ENCODE measurements around the gene RANBP10. TPM values are rescaled to one million over a fixed set of nuclear protein-coding genes. Genes with fewer than 3 reads are reported as not detected.
"Not testable (repeated sequence)": the region's sequence is repeated elsewhere in the genome, so short reads cannot be mapped to it uniquely, and the experiment has no call there.

Gene RANBP10
- total RNA-seq, 2 donors from 2014 or later: 7.8 to 8.9 TPM

GRCh38 chr16:67842509-67843342 lies 36.4 kb upstream of the RANBP10 start:
- Histone ChIP-seq H3K27me3 (no peaks in the 10 kb centered on the region), H3K4me1 (peaks cover 0 to 48% of the 10 kb centered on the region in 2 donors), H3K27ac (peak overlapping the region; percentile 99 to 100), H3K4me3 (peak overlapping the region; percentile 77 to 99), H3K36me3 (no peaks in the 10 kb centered on the region), H3K9me3 (no peaks in the 10 kb centered on the region)
- DNase-seq (ENCODE audit: low spot score): no peak
- TF ChIP-seq, protein P1, sequence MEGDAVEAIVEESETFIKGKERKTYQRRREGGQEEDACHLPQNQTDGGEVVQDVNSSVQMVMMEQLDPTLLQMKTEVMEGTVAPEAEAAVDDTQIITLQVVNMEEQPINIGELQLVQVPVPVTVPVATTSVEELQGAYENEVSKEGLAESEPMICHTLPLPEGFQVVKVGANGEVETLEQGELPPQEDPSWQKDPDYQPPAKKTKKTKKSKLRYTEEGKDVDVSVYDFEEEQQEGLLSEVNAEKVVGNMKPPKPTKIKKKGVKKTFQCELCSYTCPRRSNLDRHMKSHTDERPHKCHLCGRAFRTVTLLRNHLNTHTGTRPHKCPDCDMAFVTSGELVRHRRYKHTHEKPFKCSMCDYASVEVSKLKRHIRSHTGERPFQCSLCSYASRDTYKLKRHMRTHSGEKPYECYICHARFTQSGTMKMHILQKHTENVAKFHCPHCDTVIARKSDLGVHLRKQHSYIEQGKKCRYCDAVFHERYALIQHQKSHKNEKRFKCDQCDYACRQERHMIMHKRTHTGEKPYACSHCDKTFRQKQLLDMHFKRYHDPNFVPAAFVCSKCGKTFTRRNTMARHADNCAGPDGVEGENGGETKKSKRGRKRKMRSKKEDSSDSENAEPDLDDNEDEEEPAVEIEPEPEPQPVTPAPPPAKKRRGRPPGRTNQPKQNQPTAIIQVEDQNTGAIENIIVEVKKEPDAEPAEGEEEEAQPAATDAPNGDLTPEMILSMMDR (IDR thresholded peaks at IDR 0.05): peak in 1 of 2 donors; percentile 48

GRCh38 chr16:67841816-67842508 lies 35.6 kb upstream of the RANBP10 start, which contains the start of gene THAP11:
Gene THAP11 (plus strand): TSS chr16:67842320. CDS start chr16:67842555, 235 bp downstream.
- TF ChIP-seq, protein P1 (IDR thresholded peaks at IDR 0.05): peak; percentile 80 to 94
- peaks cover 0 to 43% of the 10 kb centered on the region in 2 donors for H3K4me1 ChIP-seq
- H3K4me3 ChIP-seq: peak within 1 kb of the TSS; percentile 77 to 99
- no peaks in the 10 kb centered on the region for H3K9me3 ChIP-seq
- no peaks in the 10 kb centered on the region for H3K36me3 ChIP-seq
- DNase-seq (ENCODE audit: low spot score): peak; percentile 97
- H3K27ac ChIP-seq: peak within 1 kb of the TSS; percentile 99 to 100
- no peaks in the 10 kb centered on the region for H3K27me3 ChIP-seq

DNA sequence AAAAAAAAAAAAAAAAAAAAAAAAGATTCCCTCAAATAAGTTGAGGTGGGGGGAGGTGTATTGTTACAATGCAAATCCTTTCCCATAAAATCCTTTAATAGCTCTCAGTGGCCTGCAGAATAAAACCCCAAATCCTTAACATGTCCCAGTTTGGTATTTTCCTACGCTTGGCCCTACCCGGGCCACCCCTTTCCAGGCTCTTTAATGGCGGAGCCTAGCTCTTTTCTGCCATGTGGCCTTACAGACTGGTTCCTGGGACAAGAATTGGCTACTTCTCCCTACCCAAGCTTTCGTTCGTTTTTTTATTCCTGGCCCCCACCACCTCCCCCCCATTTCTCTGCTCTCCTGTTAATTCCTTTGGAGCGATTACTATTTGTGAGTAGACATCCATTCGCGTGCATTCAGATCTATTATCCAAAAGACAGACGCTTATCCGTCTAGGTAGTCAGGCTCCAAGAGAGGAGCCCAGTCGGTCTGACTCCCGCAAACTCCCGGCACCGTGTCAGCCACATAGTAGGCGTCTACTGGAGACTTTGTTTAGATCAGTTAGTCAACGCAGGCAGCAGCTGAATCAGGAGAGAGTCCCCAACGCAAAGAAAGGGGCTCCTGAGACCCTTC lies 34.9 kb upstream of the RANBP10 start:
- peaks cover 0 to 43% of the 10 kb centered on the region in 2 donors for H3K4me1 ChIP-seq
- H3K4me3 ChIP-seq: peak overlapping the region; percentile 77 to 99
- no peaks in the 10 kb centered on the region for H3K36me3 ChIP-seq
- no peaks in the 10 kb centered on the region for H3K27me3 ChIP-seq
- no peak for DNase-seq (ENCODE audit: low spot score)
- peak overlapping the region; percentile 99 to 100 for H3K27ac ChIP-seq
- H3K9me3 ChIP-seq: no peaks in the 10 kb centered on the region
- TF ChIP-seq, protein P1 (IDR thresholded peaks at IDR 0.05): no peak

DNA sequence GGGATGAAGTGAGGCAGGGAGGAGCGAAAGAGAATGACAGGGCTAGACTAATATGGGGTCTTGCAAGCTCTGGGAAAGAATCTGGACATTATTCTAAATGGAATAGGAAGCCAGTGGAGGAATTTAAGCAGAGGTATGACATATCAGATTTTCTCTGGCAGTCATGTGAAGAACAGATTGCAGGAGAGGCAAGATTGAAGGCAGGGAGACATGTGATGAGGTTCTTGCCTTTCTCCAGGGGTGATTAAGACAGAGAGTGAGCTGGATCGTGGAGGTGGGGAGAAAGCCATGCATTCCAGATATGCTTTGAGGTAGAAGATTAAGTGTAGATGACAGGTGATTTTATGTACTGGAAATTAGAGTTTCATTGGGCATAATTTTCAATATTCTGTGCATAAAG lies 31.5 kb upstream of the RANBP10 start:
- H3K27ac ChIP-seq: no peak overlapping the region
- H3K9me3 ChIP-seq: no peaks in the 10 kb centered on the region
- DNase-seq (ENCODE audit: low spot score): no peak
- TF ChIP-seq, protein P1 (IDR thresholded peaks at IDR 0.05): no peak
- H3K27me3 ChIP-seq: no peaks in the 10 kb centered on the region
- no peak overlapping the region for H3K4me3 ChIP-seq
- H3K4me1 ChIP-seq: peaks cover 0 to 21% of the 10 kb centered on the region in 2 donors
- no peaks in the 10 kb centered on the region for H3K36me3 ChIP-seq

- not testable (repeated sequence) for H3K27me3 ChIP-seq; H3K4me3 ChIP-seq; DNase-seq (ENCODE audit: low spot score); H3K27ac ChIP-seq; H3K36me3 ChIP-seq; H3K9me3 ChIP-seq
- H3K4me1 ChIP-seq: peaks cover 0 to 21% of the 10 kb centered on the region in 2 donors
Observed at GRCh38 chr16:67837190-67837589, 30.8 kb upstream of the RANBP10 start.

DNA sequence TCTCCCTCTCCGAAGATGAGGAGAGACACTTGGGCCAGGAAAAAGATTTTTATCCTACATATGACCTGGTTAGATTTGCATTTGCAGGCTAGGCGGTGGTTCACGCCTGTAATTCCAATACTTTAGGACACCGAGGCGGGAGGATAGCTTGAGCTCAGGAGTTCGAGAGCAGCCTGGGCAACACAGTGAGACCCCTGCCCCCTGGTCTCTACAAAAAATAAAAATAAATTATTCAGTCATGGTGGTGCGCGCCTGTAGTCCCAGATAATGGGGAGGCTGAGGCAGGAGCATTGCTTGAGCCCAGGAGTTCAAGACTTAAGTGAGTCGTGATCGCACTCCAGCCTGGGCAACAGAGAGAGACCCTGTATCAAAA lies 27.9 kb upstream of the RANBP10 start:
- Histone ChIP-seq H3K4me3 (peak overlapping the region; percentile 76 to 98), H3K27me3 (no peaks in the 10 kb centered on the region), H3K4me1 (peaks cover 0 to 17% of the 10 kb centered on the region in 2 donors), H3K9me3 (no peaks in the 10 kb centered on the region), H3K36me3 (peaks cover 21% of the 10 kb centered on the region), H3K27ac (peak overlapping the region; percentile 69 to 70)
- DNase-seq (ENCODE audit: low spot score): no peak
- TF ChIP-seq, protein P1 (IDR thresholded peaks at IDR 0.05): no peak

Data from right atrium auricular region (tissue), 2 donors.